Measurements from ENCODE around the gene RC3H1.
"Not testable (repeated sequence)": the region's sequence is repeated elsewhere in the genome, so short reads cannot be mapped to it uniquely, and the experiment has no call there.

Gene RC3H1

DNA sequence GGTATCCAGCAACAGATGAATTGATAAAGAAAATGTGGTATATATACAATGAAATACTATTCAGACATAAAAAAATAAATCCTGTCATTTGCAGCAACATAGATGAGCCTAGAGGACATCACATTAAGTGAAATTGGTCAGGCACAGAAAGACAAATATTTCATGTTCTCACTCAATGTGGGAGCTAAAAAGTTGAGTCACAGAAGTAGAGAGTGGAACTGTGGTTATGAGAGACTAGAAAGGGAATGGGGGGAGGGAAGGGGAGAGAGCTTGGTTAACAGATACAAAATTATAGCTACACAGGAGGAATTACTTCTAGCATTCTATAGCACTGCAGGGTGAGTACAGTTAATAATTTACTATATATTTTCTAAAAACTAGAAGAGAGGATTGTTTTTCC lies 68.0 kb downstream of the RC3H1 start:
- no peak for DNase-seq (ENCODE audit: low read depth in 2 of 2)

DNA sequence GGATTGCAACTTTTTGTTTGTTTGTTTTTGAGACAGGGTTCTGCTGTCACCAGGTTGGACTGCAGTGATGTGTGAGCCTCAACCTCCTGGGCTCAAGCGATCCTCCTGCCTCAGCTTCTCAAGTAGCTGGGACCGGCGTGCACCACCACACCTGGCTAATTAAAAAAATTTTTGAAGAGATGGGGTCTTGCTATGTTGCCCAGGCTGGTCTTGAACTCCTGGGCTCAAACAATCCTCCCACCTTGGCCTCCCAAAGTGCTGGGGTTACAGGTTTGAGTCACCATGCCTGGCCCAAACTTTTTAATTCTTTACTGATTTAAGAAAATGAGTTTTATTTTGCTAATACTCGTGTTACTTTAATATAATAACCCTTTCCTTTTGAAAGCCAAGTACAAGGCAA lies 73.6 kb downstream of the RC3H1 start:
- DNase-seq (ENCODE audit: low read depth in 2 of 2) = no peak

DNA sequence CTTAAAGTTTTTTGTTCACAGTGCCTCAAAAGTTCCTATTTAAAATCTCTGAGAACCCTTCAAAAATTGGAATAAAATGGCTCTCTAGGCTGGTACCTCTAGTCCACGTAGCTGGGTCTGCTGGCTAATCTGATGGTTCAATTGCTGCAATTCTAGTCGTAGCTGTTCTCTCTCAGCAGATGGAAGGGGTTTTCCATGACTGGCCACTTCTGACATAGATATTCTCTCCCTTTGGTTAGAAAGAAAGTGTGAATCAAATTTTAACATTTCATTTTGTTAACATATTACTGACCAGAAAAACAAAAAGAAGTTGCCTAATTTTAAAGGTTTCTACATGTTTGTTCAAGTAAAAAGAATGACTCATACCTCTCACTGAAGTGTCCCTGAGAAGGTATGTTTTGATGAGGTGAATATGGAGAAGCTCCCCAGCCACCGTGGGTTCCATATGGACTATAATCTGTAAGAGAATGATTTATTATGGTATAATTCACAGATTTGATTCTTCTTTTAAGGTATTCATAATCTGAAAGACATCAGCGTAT lies 75.7 kb downstream of the RC3H1 start:
- DNase-seq (ENCODE audit: low read depth in 2 of 2) = no peak

DNA sequence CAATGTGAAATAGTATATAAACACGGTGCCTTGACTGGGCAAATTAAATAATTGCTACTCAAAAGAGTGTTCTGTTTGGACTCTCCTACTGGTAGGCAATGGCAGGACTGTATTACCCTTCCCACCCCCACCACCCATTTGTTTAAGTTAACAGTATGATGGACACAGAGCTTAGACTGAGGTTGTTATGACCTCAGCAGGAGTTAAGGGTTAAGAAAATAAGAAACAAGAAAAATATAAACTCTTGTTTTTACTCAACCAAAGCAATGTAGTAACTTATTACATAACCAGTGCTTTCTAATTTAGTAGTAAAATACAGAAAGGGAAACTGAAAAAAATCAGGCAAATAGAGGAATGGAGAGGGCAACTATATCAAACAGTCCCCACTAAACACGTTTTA lies 85.1 kb downstream of the RC3H1 start:
- DNase-seq (ENCODE audit: low read depth in 2 of 2) = no peak

DNA sequence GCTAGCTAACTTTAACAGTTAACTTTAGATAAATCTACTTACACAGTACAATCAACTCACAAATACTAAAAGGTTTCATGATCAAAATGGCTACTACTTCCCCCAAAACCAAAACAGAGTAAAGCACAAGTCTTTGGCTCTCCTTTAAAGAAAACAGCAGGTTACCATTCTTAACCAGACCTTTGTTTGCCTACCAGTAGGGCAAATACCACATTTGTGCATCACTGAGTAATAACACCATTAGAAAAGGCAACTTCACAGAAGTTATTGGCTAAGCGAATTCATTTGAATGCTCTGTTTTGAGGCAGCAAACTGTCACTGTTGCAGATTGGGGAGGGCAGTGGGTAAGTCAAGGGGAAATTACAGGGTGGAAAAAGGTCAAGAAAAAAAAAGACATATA lies 87.7 kb downstream of the RC3H1 start:
- no peak for DNase-seq (ENCODE audit: low read depth in 2 of 2)

DNA sequence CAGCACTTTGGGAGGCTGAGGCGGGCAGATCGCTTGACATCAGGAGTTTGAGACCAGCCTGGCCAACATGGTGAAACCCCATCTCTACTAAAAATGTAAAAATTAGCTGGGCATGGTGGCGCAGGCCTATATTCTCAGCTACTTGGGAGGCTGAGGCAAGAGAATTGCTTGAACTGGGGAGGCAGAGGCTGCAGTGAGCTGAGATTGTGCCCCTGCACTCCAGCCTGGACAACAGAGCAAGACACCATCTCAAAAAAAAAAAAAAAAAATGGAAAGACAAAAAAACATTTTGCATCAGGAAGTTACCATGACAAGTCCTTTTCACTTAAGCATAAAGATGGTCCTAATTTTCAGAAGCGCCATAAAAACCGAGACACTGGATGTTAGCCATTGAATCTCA lies 91.6 kb downstream of the RC3H1 start:
- not testable (repeated sequence) for DNase-seq (ENCODE audit: low read depth in 2 of 2)

DNA sequence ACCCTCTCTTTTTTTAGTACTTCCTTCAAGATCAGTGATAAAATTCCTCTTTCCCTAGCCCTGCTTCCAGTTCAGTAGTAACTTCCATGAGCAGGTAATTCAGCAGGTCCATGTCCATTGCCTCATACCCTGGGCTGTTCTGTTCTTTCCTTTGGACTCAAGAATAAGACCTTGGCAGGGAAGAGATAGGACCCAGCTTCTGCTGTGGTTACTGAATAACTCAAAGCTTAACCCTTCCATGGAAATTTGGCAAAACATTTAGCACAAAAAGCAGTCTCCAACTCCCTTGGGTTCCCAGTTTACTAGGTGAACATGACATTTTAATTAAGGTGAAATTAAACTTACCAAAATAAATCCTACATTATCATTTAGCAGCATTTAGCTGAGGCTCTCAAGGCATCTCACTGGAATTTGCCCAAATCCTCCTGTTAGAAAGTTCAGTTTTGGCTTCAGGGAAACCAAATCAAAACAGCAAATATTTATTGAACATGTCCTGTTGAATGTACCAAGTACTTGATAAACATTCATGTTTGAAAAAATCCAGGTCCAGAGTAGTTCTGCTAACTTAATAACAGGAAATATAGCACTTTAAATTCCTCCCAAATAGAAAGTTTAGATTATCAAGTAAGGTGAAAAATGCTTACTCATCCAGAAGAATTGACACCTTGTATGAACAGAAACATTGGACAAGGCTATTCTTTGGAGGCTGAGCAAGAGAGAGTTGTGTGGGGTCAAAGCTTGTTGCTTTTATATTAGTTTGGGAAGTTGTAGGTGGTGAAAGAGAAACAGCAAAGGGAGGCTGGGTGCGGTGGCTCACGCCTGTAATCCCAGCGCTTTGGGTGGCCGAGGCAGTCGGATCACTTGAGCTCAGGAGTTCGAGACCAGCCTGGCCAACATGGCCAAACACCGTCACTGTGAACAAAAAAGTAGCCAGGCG lies 96.6 kb downstream of the RC3H1 start:
- no peak for DNase-seq (ENCODE audit: low read depth in 2 of 2)

DNA sequence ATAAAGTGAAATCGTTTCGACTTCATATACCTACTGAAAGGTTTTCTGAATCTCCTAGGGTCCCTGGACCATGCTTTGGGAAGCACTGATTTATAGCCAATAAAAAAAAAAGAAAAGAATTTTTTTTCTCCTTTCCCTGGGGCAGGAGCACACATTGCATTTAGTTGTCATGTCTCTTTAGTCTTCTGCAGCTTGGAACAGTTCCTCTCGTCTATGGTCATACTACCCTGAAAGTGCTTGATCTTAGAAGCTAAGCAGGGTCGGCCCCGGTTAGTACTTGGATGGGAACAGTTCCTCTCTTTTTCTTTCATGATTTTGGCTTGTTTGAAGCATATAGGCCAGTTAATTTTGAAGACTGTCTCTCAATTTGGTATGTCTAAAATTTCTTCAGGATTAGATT lies 101.3 kb downstream of the RC3H1 start:
- no peak for DNase-seq (ENCODE audit: low read depth in 2 of 2)

DNA sequence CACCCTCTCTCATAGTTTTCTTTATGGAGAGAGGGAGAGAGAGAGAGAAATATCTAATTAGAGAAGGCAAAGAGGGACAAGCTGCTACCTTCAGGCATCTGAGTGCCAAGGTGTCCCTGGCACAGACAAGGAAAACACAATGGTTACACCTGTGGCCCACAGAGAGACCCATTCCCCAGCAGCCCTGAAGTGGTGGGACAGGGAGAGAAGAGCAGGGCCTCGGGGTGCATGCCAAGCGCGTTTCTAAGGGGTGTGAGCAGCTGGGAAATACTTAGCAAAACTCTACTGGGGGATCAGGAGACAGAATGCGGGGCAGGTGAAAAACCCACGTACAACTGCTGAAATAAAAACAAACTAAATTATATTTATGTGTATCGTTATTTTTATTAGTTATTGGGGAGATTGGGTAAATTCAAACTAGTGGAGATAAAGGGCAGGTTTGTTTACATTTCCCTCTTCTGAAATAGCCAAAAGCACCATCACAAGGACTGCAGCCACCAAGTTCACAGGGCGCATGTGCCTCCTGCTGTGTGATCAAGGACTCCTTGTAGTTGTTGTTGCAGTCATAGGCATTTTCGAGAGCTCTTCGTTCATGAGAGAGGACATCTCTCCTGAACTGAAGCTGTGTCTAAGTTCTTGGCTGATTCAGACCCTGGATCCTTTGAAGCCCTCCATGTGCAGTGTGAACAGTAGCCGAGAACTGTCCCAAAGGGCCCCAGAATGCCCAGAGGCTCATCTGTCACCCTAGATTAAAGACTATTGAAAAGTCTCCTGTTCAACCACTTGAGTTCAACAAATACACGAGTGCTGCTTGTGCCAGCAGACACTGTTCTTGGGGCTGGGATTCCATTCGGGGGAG lies 104.3 kb downstream of the RC3H1 start:
- no peak for DNase-seq (ENCODE audit: low read depth in 2 of 2)

DNA sequence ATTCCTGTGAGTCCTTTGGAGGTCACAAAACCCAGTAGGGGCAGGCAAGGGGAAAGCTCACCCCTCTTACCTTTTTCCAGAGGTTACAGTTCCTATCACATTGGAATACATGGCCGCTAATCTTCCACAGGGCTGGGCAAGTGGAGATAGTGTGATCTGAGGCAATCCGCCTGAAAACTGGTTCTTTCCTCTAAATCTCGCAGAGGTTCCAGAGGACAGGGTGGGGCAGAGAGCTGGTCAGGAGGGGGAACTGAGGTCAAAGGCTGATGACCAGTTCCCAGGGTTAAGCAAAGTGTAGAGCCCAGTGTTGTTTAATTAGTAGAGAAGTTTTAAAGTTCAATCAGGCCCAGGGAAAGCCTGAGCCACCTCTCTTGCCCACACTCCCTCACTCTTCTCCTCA lies 105.0 kb downstream of the RC3H1 start, which contains the start of gene SERPINC1:
Gene SERPINC1, minus strand, starts transcription at position 179 of the 400 bp plus-strand sequence. Its CDS starts 68 bp downstream, at position 111.
- DNase-seq (ENCODE audit: low read depth in 2 of 2) = no peak

DNA sequence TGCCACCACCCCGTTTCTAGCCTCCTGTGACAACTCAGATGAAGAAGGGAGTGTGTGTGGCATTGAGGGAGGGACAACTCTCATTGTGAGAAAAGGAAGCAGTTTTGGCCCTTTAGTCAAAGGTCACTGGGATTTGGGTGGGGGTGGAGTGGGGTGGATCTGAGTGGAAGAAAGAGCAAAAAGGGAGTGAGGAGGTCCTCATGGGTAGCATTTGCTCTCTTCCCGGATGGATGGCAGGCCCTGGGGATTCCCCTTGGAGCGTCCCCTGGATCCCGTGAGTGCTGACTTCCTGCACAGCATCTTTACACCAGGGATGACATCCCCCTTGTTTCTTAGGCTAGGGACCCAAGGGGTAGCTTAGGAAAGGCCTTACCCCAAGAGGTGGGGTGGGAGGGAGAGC lies 105.5 kb downstream of the RC3H1 start:
- DNase-seq (ENCODE audit: low read depth in 2 of 2) = no peak

DNA sequence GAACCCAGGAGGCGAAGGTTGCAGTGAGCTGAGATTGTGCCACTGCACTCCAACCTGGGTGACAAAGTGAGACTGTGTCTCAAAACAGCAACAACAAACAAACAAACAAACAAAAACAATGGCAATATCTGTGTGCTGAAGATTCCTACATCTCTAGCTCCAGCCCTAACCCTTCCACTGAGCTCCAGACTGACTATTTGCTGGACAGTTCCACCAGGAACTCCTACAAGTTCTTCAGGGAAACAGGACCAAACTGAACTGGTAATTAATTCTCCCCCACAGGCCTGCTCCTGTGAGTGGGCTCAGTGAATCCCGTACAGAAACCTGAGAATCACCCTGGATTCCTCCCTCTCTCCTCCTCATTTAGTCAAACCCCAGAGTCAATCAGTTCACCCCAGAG lies 106.6 kb downstream of the RC3H1 start:
- DNase-seq (ENCODE audit: low read depth in 2 of 2) = no peak

DNA sequence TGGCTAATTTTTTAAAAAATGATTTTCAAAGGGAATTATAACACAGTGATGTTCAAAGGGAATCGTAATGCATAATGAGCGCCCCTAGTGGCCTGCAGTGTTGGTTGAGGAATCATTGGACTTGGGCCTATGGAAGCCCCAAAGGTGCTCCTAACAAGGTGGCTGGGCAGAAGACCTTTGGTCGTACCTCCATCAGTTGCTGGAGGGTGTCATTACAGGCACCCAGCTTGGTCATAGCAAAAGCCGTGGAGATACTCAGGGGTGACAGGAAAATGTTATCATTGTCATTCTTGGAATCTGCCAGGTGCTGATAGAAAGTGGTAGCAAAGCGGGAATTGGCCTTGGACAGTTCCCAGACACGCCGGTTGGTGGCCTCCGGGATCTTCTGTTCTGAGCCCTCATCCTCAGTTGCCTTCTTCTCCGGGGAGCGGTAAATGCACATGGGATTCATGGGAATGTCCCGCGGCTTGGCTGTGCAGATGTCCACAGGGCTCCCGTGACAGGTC lies 107.7 kb downstream of the RC3H1 start:
- peak; percentile 6 to 10 for DNase-seq (ENCODE audit: low read depth in 2 of 2)

DNA sequence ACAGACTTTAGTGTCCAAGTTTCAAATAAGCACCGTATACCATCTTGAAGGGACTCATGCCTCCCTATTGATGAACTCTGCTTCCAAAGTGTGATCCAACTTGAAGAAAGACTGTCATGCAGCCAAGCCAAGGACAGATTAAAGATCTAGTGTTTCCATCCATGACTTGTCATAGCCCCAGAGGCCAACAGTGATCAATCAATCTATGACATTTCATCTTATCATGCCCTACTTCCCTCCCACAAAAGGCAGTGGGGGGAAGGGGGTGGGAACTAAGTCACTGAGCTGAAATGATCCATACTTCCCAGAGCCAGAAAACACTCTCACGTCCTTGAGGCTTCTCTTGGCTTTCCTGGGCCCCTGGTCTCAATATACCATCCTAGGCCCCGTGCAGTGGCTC lies 109.0 kb downstream of the RC3H1 start:
- DNase-seq (ENCODE audit: low read depth in 2 of 2) = no peak

DNA sequence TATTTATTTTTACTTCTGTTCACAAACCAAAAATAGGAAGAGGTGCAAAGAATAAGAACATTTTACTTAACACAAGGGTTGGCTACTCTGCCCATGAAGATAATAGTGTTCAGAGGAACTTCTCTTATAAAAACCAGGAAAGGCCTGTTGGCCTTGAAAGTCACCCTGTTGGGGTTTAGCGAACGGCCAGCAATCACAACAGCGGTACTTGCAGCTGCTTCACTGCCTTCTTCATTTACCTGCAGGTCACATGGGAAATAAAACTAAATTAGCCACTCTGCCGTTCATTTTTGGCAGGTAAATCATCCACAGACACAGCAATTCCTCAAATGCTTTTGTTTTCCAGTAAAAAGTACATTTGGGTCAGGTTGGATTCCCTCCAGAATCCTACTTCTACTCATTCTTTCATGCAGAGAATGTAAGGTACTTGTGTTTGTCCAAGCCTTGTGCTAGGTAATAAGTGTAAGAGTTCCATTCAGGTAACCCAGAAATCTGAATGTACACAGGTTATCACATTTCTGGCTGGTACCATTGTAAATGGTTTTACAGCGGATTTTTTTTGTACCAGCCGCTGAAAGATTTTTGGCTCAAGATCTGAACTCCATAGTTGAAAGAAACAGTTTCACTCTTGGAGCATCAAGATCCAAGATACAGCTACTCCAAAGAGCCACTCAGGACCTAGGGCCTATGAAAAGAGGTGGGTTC lies 118.2 kb downstream of the RC3H1 start:
- no peak for DNase-seq (ENCODE audit: low read depth in 2 of 2)

DNA sequence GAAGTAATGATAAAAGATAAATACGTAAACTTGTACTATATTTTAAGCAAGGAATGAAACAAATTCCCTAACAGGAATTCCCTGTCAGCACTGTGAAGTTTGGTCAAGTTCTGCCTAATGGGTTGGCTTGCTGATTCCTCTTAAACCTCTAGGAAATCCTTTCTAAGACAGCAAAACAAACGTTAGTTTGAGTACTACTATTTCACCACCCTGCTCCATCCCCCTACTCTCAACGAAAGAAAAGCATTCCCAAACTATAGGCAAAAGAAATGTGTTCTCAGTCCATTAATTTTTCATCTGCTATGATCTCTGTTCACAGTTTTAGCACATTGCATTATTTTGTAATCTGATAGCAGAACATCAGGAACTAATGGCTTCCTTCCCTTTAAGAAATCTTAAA lies 121.2 kb downstream of the RC3H1 start:
- no peak for DNase-seq (ENCODE audit: low read depth in 2 of 2)

DNA sequence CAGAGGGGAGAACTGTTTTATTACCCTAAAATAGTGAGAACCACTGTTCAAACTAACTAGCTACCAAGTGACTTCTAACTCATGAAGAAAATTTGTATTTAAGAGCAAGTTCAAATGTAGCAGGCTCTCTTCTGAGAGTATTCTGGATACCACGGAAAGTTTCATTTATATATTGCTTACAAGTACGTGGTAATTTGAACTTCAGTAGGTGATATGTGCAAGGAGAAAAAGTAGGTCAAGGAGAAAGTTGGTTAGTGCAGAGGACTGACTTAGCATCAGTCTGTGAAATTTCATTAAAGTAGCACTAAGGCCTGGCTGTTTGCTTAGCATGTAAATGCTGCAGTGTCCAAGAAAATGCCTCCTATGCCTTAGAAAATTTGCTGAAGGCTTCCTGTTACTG lies 121.7 kb downstream of the RC3H1 start:
- no peak for DNase-seq (ENCODE audit: low read depth in 2 of 2)

DNA sequence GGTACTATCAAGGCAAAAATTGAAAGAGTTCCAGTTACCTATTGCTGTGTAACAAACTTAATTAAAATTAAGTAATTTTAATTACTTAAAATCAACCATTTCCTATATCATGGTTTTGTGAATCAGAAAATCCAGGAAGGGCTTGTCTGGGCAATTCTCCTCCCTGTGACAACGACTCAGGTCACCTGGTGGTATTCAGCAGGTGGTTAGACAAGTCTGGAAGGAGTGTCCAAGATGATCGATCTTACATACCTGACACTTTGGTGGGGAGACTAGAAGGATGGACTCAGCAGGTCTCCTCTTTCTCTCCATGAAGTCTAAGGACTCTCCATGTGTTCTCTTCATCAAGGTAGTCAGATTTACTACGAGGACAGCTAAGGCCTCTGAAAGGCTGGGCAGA lies 128.0 kb downstream of the RC3H1 start:
- no peak for DNase-seq (ENCODE audit: low read depth in 2 of 2)

DNA sequence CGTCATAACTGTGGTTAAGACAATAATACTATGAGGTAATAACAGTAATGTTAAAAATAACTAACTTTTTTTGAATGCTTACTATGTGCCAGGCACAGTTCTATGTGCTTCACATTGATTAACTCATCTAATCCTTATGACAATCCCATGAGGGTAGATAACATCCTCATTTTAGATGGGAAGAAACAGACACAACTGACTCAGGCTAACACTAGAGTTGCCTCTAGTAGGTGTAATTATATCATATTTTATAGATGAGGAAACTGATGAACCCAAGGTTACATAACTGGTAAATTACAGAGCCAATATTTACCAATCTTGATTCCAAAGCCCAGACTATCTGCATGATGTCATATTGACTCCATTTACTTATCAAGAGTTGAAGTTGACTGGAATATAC lies 128.5 kb downstream of the RC3H1 start:
- no peak for DNase-seq (ENCODE audit: low read depth in 2 of 2)

DNA sequence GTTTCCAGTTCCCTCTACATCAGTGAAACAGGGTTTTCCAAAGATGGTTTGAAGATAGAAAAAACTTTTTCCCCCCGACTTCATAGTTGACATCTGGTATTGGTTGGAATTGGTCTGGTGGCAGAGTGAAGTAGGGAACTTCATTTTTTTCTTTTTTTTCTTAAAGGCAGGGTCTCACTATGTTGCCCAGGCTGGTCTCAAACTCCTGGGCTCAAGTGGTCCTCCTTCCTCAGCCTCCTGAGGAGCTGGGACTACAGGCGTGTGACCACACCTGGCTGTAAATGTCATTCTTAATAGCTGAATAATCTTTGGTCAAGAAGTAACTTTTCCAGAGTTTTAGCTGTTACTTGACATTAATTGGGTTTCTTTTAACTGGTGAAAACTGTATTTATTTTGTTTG lies 132.3 kb downstream of the RC3H1 start:
- no peak for DNase-seq (ENCODE audit: low read depth in 2 of 2)

DNA sequence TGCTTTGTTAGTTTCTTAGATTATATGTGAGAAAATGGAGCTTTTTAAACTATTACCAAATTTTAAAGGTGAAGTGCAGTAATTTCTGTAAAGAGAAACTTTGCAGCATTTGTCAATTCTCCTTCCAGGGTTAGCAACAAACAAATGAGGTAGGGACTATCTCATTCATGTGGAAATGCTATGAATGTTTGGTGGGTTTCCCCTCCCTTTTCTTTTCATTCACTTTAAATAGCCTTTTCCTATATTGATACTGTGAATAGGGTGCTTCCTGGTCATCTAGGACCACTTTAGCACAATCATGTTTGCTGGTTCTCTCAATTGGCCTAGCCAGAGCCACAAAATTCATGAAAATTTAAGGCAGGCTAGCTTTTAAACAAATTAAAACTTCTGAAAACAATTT lies 133.4 kb downstream of the RC3H1 start:
- DNase-seq (ENCODE audit: low read depth in 2 of 2) = no peak

DNA sequence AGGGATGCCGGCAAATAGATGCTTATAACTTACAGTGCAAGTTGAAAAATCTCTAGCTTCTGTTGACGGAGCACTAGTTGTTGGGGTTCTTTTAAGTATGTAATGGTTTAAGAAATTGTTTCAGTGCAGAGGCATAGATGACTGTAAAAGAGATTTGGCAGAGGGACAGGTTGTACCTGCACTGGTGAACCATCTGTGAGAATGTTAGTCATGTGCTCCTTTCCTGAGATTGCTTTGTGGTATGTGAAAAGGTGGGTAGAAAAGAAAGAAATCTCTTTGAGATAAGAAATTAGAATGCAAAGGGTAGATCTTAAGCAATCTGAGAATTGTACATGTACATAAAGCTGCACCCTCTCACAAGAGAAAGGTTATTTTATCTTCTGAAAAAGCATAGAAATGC lies 134.5 kb downstream of the RC3H1 start:
- no peak for DNase-seq (ENCODE audit: low read depth in 2 of 2)

All from stimulated activated CD4-positive, alpha-beta T cell treated with anti-CD3 and anti-CD28 coated beads, Interleukin-1b, Interleukin-23, amount 100 ng/mL, for 4 hours (primary cell).